K562 (cell line): Measurements from ENCODE around the gene DDX54. TPM values are rescaled to one million over a fixed set of nuclear protein-coding genes. Genes with fewer than 3 reads are reported as not detected.

Experiments used
- BCOR ChIP-seq: fragments of 450-650 bp; IDR thresholded peaks from 2 replicates; pipeline ENCODE4 v1.6.1; 2016
- CBFA2T3 ChIP-seq: fragments of 450-650 bp; IDR thresholded peaks from 2 replicates; pipeline ENCODE4 v1.6.1; 2017
- CBFB ChIP-seq: sonication (generic); formaldehyde crosslinking; IDR thresholded peaks from 2 replicates; pipeline ENCODE4 v1.4.0; 2020; ENCODE audit warnings: mild to moderate bottlenecking, missing genetic modification reagents
- CBX5 ChIP-seq: IDR thresholded peaks from 2 replicates; pipeline ENCODE4 v1.6.1; 2014; ENCODE audit warnings: low read depth, borderline replicate concordance
- E2F5 ChIP-seq: sonication (generic); formaldehyde crosslinking; IDR thresholded peaks from 2 replicates; pipeline ENCODE4 v1.8.0; 2022; ENCODE audit warnings: mild to moderate bottlenecking, missing genetic modification reagents
- ERF ChIP-seq: fragments of 450-650 bp; formaldehyde crosslinking; IDR thresholded peaks from 2 replicates; pipeline ENCODE4 v1.4.0; 2020; ENCODE audit warnings: mild to moderate bottlenecking, mixed read lengths
- FOS ChIP-seq: IDR thresholded peaks from 3 replicates; pipeline ENCODE4 v1.6.1; 2011; ENCODE audit not compliant: insufficient read length; ENCODE audit errors: extremely low read depth
- HDAC1 ChIP-seq, 2 experiments: fragments of 450-650 bp; IDR thresholded peaks; 2 replicates each; pipeline ENCODE4 v1.6.1; 2016 to 2017; ENCODE audit warnings: inconsistent platforms in 1 of 2, mild to moderate bottlenecking in 1 of 2, moderate library complexity in 1 of 2
- LARP7 ChIP-seq: fragments of 450-650 bp; IDR thresholded peaks from 2 replicates; pipeline ENCODE4 v1.6.1; 2016
- MTA2 ChIP-seq: fragments of 450-650 bp; IDR thresholded peaks from 2 replicates; pipeline ENCODE4 v1.6.1; 2016; ENCODE audit warnings: low read depth
- MTA3 ChIP-seq: fragments of 450-650 bp; formaldehyde crosslinking; IDR thresholded peaks from 2 replicates; pipeline ENCODE4 v1.6.1; 2017; ENCODE audit warnings: mild to moderate bottlenecking, borderline replicate concordance
- RB1 ChIP-seq: fragments of 450-650 bp; IDR thresholded peaks from 2 replicates; pipeline ENCODE4 v1.6.1; 2017; ENCODE audit warnings: low read depth, mild to moderate bottlenecking
- RFX5 ChIP-seq: IDR thresholded peaks from 2 replicates; pipeline ENCODE4 v1.6.1; 2011; ENCODE audit warnings: low read depth, mild to moderate bottlenecking, improper control_type of control experiment, low read length
- SIRT6 ChIP-seq: IDR thresholded peaks from one replicate; pipeline ENCODE4 v1.6.1; 2012; ENCODE audit warnings: low read depth, mild to moderate bottlenecking, control low read depth, inconsistent platforms, low read length, moderate library complexity
- TGIF2 ChIP-seq: sonication (generic); formaldehyde crosslinking; IDR thresholded peaks from 2 replicates; pipeline ENCODE4 v1.8.1; 2022; ENCODE audit warnings: mild to moderate bottlenecking, missing genetic modification reagents, moderate library complexity
- ZBTB34 ChIP-seq: fragments of 250-450 bp; sonication (Bioruptor Pico); IDR thresholded peaks from 2 replicates; pipeline ENCODE4 v1.8.0; 2021; ENCODE audit warnings: mild to moderate bottlenecking, moderate library complexity
- ZBTB49 ChIP-seq: sonication (generic); formaldehyde crosslinking; IDR thresholded peaks from 2 replicates; pipeline ENCODE4 v1.8.0; 2022; ENCODE audit warnings: missing genetic modification reagents, mild to moderate bottlenecking, borderline replicate concordance
- ZFP91 ChIP-seq: sonication (generic); formaldehyde crosslinking; IDR thresholded peaks from 2 replicates; pipeline ENCODE4 v1.8.0; 2022; ENCODE audit warnings: mild to moderate bottlenecking, missing genetic modification reagents
- ZNF124 ChIP-seq: sonication (generic); formaldehyde crosslinking; IDR thresholded peaks from 2 replicates; pipeline ENCODE4 v1.8.1; 2022; ENCODE audit warnings: missing genetic modification reagents
- ZNF143 ChIP-seq: sonication (generic); formaldehyde crosslinking; IDR thresholded peaks from 2 replicates; pipeline ENCODE4 v1.9.0; 2022; ENCODE audit warnings: mild to moderate bottlenecking, missing genetic modification reagents
- ZNF175 ChIP-seq: fragments of 200-800 bp; sonication (Bioruptor generic); IDR thresholded peaks from 2 replicates; pipeline ENCODE4 v1.6.1; 2016; ENCODE audit warnings: low read depth, mild to moderate bottlenecking, missing genetic modification characterization, missing compliant biosample characterization
- ZNF347 ChIP-seq: fragments of 450-650 bp; formaldehyde crosslinking; IDR thresholded peaks from 2 replicates; pipeline ENCODE4 v1.4.0; 2020; ENCODE audit warnings: low read depth, mild to moderate bottlenecking, moderate library complexity
- ZNF445 ChIP-seq: fragments of 250-450 bp; sonication (Bioruptor Pico); IDR thresholded peaks from 2 replicates; pipeline ENCODE4 v1.4.0; 2020; ENCODE audit warnings: low read depth, mild to moderate bottlenecking, moderate library complexity
- polyA plus RNA-seq, 8 experiments: library from polyadenylated mRNA; depleted of rRNA in 4 of 8; stranded (reverse) in 5 of 8; unstranded in 3 of 8; fragments of >200 nt; fragmentation: Nextera tagmentation in 2 of 8; fragmentation: Illumina TruSeq in 1 of 8; extraction: Ambion mirVana in 2 of 8; extraction: Trizol in 1 of 8; gene quantifications; 2 replicates each; pipeline versions ENCODE4 v1.2.1 to v1.2.3, GENCODE V29; 2011 to 2014; ENCODE audit warnings: inconsistent platforms in 1 of 8, missing spikeins in 1 of 8
- total RNA-seq, 7 experiments: library from RNA; depleted of rRNA in 6 of 7; stranded (reverse); fragments of >200 nt in 6 of 7; fragmentation: Illumina TruSeq in 2 of 7; extraction: Trizol in 2 of 7; gene quantifications; 2 replicates each; pipeline versions ENCODE4 v1.2.1 to v1.2.3, GENCODE V29; 2011 to 2021; ENCODE audit warnings: low replicate concordance in 1 of 7

DDX54 gene
- total and polyA plus RNA-seq, 9 of the 15 experiments (the other 6 are each of a cell fraction or from before 2014, with no cell fraction given), result 1.4 to 135 (median 51.4) TPM

GRCh38 chr12:113152835-113153814 is 32.2 kb downstream of the DDX54 start (continued):
- TF ChIP-seq ZNF143 (peak; percentile 55; the same call in 1 of the 2 replicates), CBX5 (no peak), ZFP91 (CRISPR knock-in tag) (no peak), ZNF347 (CRISPR knock-in tag) (no peak), RFX5 (no peak), MTA3 (0 out of 2 replicates have a peak, but pooled peaks have one; percentile 56), MTA2 (no peak), TGIF2 (no peak), ZBTB49 (CRISPR knock-in tag) (0 out of 2 replicates have a peak, but pooled peaks have one; percentile 92), E2F5 (peak; percentile 85), ZNF124 (CRISPR knock-in tag) (no peak), LARP7 (no peak), ERF (CRISPR knock-in tag) (no peak), CBFA2T3 (no peak), FOS (no peak), RB1 (peak; percentile 86), ZNF175 (no peak), BCOR (no peak), ZBTB34 (no peak), CBFB (CRISPR knock-in tag) (0 out of 2 replicates have a peak, but pooled peaks have one; percentile 17), ZNF445 (CRISPR knock-in tag) (no peak), HDAC1 (IDR thresholded peaks at IDR 0.05) (peak in 1 of 2 experiments; percentile 68; a peak in 2 of 4 replicates), SIRT6 (no peak)
